ENCODE measurements around the gene SHB. TPM values are rescaled to one million over a fixed set of nuclear protein-coding genes. Genes with fewer than 3 reads are reported as not detected.

SHB gene
- total RNA-seq, 1 experiment from 2014 or later = 12.2 TPM

DNA sequence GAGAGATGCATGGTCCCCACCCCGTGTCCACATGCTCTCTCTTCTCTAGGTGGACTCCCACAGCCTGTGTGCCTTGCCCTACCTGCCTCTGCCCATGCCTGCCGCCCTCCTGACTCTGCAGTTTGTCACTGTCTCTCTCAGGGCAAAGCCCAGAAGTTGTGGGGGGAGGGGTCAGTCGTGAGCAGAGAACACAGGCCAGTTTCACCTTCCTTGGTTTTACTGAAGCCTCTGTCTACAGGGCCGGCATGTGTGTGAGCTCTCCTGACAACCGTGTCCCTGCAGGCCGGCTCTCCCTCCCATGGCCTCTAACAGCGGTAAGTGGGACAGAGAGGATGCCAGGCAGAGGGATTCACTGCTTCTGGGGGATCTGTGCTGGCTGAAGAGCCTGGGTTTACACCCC, 121.6 kb downstream of the SHB start:
- DNase-seq (ENCODE audit: low spot score) (no peak), ATAC-seq (no peak)
- Mint-ChIP-seq H3K9me3 (no peaks in the 10 kb centered on the region), H3K27me3 (ENCODE audit: low read depth) (no peaks in the 10 kb centered on the region), H3K4me1 (peaks cover 26% of the 10 kb centered on the region), H3K27ac (no peak overlapping the region), H3K4me3 (no peak overlapping the region), H3K36me3 (peaks cover 13% of the 10 kb centered on the region)
- TF ChIP-seq CBFB (CRISPR knock-in tag; IDR thresholded peaks at IDR 0.05; ENCODE audit: low read depth) (no peak), PREB (CRISPR knock-in tag; IDR thresholded peaks at IDR 0.05; ENCODE audit: borderline replicate concordance) (no peak), IRF1 (CRISPR knock-in tag; IDR thresholded peaks at IDR 0.05) (no peak), NFATC4 (CRISPR knock-in tag; IDR thresholded peaks at IDR 0.05) (no peak), ZNF425 (CRISPR knock-in tag; conservative IDR thresholded peaks at IDR 0.05) (no peak), OVOL2 (CRISPR knock-in tag; IDR thresholded peaks at IDR 0.05; ENCODE audit: borderline replicate concordance) (no peak), PRRX2 (CRISPR knock-in tag; IDR thresholded peaks at IDR 0.05) (no peak), ZNF281 (CRISPR knock-in tag; IDR thresholded peaks at IDR 0.05) (no peak)
- TF ChIP-seq, protein P1, sequence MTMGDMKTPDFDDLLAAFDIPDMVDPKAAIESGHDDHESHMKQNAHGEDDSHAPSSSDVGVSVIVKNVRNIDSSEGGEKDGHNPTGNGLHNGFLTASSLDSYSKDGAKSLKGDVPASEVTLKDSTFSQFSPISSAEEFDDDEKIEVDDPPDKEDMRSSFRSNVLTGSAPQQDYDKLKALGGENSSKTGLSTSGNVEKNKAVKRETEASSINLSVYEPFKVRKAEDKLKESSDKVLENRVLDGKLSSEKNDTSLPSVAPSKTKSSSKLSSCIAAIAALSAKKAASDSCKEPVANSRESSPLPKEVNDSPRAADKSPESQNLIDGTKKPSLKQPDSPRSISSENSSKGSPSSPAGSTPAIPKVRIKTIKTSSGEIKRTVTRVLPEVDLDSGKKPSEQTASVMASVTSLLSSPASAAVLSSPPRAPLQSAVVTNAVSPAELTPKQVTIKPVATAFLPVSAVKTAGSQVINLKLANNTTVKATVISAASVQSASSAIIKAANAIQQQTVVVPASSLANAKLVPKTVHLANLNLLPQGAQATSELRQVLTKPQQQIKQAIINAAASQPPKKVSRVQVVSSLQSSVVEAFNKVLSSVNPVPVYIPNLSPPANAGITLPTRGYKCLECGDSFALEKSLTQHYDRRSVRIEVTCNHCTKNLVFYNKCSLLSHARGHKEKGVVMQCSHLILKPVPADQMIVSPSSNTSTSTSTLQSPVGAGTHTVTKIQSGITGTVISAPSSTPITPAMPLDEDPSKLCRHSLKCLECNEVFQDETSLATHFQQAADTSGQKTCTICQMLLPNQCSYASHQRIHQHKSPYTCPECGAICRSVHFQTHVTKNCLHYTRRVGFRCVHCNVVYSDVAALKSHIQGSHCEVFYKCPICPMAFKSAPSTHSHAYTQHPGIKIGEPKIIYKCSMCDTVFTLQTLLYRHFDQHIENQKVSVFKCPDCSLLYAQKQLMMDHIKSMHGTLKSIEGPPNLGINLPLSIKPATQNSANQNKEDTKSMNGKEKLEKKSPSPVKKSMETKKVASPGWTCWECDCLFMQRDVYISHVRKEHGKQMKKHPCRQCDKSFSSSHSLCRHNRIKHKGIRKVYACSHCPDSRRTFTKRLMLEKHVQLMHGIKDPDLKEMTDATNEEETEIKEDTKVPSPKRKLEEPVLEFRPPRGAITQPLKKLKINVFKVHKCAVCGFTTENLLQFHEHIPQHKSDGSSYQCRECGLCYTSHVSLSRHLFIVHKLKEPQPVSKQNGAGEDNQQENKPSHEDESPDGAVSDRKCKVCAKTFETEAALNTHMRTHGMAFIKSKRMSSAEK (CRISPR knock-in tag; IDR thresholded peaks at IDR 0.05; ENCODE audit: borderline replicate concordance) = no peak
- TF ChIP-seq, protein P2, sequence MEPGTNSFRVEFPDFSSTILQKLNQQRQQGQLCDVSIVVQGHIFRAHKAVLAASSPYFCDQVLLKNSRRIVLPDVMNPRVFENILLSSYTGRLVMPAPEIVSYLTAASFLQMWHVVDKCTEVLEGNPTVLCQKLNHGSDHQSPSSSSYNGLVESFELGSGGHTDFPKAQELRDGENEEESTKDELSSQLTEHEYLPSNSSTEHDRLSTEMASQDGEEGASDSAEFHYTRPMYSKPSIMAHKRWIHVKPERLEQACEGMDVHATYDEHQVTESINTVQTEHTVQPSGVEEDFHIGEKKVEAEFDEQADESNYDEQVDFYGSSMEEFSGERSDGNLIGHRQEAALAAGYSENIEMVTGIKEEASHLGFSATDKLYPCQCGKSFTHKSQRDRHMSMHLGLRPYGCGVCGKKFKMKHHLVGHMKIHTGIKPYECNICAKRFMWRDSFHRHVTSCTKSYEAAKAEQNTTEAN (CRISPR knock-in tag; IDR thresholded peaks at IDR 0.05) = no peak
- POLR2A ChIA-PET = no interaction called here
- CTCF ChIA-PET = interaction anchor here (0.6 to 1.0 kb wide), 2 partner anchors 78 to 98 kb away, joined by 3 to 7 read pairs; no protein-coding TSS in a partner anchor

- H3K4me1 Mint-ChIP-seq = peaks cover 26% of the 10 kb centered on the region
- no peak overlapping the region for H3K27ac Mint-ChIP-seq
- ATAC-seq (no peak), DNase-seq (ENCODE audit: low spot score) (no peak)
- no peak overlapping the region for H3K4me3 Mint-ChIP-seq
- CTCF ChIA-PET = interaction anchor here (0.6 to 1.0 kb wide), 2 partner anchors 78 to 98 kb away, joined by 3 to 7 read pairs; no protein-coding TSS in a partner anchor
- POLR2A ChIA-PET = no interaction called here
- H3K36me3 Mint-ChIP-seq = peaks cover 9% of the 10 kb centered on the region; the same call in 1 of the 2 replicates
- H3K27me3 Mint-ChIP-seq (ENCODE audit: low read depth) = no peaks in the 10 kb centered on the region
- H3K9me3 Mint-ChIP-seq = no peaks in the 10 kb centered on the region
- no peak for TF ChIP-seq HMGXB4 (CRISPR knock-in tag; IDR thresholded peaks at IDR 0.05)
- no peak for TF ChIP-seq ZNF396 (CRISPR knock-in tag; IDR thresholded peaks at IDR 0.05; ENCODE audit: borderline replicate concordance)
- no peak for TF ChIP-seq OVOL2 (CRISPR knock-in tag; IDR thresholded peaks at IDR 0.05; ENCODE audit: borderline replicate concordance)
- no peak for TF ChIP-seq TCF7 (CRISPR knock-in tag; IDR thresholded peaks at IDR 0.05; ENCODE audit: low read depth)
- no peak for TF ChIP-seq AR (CRISPR knock-in tag; IDR thresholded peaks at IDR 0.05)
- no peak for TF ChIP-seq SMAD3 (CRISPR knock-in tag; IDR thresholded peaks at IDR 0.05; ENCODE audit: borderline replicate concordance)
These were observed 122.1 kb downstream of the SHB start for GRCh38 chr9:37946971-37947370.

Measured in WTC11 (cell line).